22Rv1 (cell line): ENCODE data around the gene VSTM1.

Source experiments
- H3K27ac ChIP-seq: fragments of 450-650 bp; 2 replicates; pipeline ENCODE4 v1.5.1; 2017
- CTCF ChIP-seq: fragments of 450-650 bp; IDR thresholded peaks from 2 replicates; pipeline ENCODE4 v1.5.1; 2017; ENCODE audit warnings: mild to moderate bottlenecking
- ZFX ChIP-seq: fragments of 450-650 bp; IDR thresholded peaks from 2 replicates; pipeline ENCODE4 v1.6.1; 2017; ENCODE audit warnings: antibody characterized with exemption, borderline replicate concordance

VSTM1 gene

GRCh38 chr19:54063350-54064116 is at the start of gene VSTM1:
VSTM1 (minus strand) TSS chr19:54063897; CDS start chr19:54063777, 120 bp downstream.
- TF ChIP-seq CTCF (no peak), ZFX (no peak)
- H3K27ac ChIP-seq: no peak within 1 kb of the TSS

GRCh38 chr19:54109651-54110050 is 46.0 kb upstream of the VSTM1 start:
- H3K27ac ChIP-seq: no peak overlapping the region
- TF ChIP-seq ZFX: no peak
- no peak for TF ChIP-seq CTCF

- H3K27ac ChIP-seq: no peak overlapping the region
- TF ChIP-seq ZFX (no peak), CTCF (no peak)
Measured at GRCh38 chr19:54108496-54108895, 44.8 kb upstream of the VSTM1 start.

- no peak for TF ChIP-seq CTCF
- TF ChIP-seq ZFX: no peak
- H3K27ac ChIP-seq: no peak overlapping the region
Measured at GRCh38 chr19:54107876-54108490, 44.3 kb upstream of the VSTM1 start.

GRCh38 chr19:54106716-54107115 is 43.0 kb upstream of the VSTM1 start:
- no peak overlapping the region for H3K27ac ChIP-seq
- no peak for TF ChIP-seq CTCF

GRCh38 chr19:54105796-54106195 is 42.1 kb upstream of the VSTM1 start:
- no peak overlapping the region for H3K27ac ChIP-seq
- TF ChIP-seq CTCF (no peak), ZFX (no peak)

GRCh38 chr19:54104998-54105715 is 41.5 kb upstream of the VSTM1 start:
- TF ChIP-seq CTCF (no peak), ZFX (no peak)
- H3K27ac ChIP-seq: no peak overlapping the region
